Stimulated activated CD4-positive, alpha-beta T cell treated with anti-CD3 and anti-CD28 coated beads, TNF-alpha, amount 100 ng/mL, for 1 hour (primary cell): ENCODE results near the gene MRM2.

Source experiments
- DNase-seq, 3 donors: peaks; one replicate each; pipeline ENCODE4 v3.0.0-alpha.2; 2020; ENCODE audit warnings: low read depth in 3 of 3, low spot score in 1 of 3

Gene MRM2

DNA sequence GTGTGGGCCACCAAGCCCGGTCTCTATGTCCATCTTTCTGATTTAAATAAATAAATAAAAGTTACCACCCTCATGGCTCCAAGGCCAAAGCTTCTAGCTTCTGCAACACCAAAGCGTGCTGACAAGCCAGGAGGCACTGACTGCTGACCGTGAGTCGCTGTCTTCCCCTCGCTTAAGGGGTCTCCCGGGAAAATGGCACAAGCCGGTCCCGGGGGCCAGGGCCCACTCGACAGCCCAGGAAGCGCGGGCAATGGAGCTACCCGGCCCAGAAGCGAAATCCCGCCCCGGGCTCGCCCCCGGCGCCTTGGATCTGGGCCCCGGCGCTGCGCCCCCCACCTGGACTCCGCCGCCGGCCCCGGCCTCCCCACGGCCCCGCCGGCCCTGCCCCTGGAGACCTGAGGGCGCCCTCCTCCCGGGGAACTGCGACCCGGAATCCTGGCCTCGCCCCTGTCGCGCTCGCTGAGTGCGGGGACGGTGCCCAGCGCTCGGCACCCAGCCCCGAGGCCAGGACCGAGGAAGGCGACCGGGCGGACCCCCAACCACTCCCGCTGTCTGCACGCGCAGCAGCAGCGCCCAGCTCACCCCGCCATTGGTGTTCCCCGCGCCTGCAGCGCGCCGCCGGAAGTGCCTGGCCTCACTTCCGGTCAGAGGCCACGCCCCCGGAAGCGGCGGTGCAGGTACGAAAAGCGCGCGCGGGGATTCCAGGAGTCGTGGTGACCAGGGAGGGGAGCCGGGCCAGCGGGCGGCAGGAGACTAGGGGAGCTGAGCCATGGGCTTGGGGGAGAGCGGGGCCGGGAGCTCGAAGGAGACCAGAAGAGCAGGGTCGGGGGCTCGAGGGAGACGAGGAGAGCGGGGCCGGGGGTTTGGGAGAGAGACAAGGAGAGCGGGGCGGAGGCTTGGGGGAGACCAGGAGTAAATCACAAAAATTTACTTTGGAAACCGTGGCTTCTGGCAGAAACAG is at the start of gene MRM2, which contains the start of gene NUDT1:
TSS of gene MRM2 (minus strand) at position 626 of the 961 bp plus-strand sequence. CDS start at position 590, 36 bp downstream.
TSS of gene NUDT1 (plus strand) at position 647 of the 961 bp plus-strand sequence. CDS start 2,349 bp downstream, outside the sequence.
- DNase-seq, result peak; percentile 31 to 68 (median 34)

DNA sequence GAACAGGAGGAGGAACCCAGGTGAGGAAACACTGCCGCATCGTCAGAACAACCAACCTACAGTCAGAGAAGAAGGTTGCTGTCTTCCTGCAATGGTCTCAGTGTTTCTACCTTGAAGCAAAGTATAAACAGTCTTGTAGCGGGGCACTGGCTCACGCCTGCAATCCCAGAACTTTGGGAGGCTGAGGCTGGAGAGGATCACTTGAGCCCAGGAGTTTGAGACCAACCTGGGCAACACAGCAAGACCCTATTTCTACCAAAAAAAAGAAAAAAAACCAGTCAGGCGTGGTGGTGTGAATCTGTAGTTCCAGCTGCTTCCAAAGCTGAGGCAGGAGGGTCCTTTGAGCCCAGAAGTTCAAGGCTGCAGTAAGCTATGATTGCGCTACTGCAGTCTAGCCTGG is 48.9 kb upstream of the MRM2 start:
- no peak for DNase-seq

DNA sequence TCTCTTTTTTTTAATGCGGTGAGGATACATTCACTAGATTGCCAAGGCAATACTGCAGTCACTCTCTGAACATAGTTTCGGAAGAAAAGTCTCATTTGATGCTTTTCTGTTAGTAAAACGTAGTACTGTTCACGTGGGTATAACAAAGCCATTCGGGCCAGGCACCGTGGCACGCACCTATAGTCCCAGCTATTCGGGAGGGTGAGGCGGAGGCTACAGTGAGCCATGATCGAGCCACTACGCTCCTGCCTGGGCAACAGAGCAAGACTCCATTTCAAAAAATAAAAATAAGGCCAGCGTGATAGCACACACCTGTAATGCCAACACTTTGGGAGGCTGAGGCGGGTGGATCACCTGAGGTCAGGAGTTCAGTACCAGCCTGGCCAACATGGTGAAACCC is 47.6 kb upstream of the MRM2 start:
- DNase-seq, result no peak

DNA sequence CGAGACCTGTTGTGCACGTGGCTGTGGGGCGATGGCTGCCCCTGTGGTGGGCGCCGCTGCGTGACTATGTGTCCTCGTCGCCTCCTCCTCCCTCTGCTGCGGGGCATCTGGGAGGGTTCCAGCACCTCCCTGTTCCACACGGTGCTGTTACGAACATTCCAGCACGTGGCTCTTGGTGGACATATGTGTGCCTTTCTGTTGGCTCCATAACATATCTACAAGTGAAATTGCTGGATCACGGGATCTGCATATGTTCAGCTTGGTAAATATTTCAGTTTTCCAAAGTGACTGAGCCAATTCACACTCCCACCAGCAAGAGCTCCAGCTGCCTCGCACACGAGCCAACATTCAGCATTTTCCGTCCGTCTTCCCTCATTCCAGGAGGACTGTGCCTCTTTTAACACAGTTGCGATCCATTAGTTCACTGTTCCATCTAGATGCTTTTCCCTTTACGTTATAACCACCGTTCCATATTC is 47.1 kb upstream of the MRM2 start:
- no peak for DNase-seq

DNA sequence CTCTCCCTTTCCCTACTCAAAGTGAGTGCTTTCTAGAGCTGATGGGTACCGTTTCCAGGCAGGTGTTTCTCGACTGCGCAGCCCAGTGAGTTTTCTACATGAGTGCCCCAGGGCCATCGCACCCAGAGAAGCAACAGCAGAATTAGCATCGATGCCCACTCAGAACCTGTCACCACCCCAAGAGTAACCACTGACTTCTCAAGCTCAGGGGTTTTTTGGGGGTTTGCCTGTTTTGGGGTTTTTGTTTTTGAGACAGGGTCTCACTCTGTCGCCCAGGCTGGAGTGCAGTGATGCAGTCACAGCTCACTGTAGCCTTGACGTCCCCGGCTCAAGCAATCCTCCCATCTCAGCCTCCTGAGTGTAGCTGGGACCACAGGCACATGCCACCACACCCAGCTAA is 46.5 kb upstream of the MRM2 start:
- DNase-seq, result no peak

DNA sequence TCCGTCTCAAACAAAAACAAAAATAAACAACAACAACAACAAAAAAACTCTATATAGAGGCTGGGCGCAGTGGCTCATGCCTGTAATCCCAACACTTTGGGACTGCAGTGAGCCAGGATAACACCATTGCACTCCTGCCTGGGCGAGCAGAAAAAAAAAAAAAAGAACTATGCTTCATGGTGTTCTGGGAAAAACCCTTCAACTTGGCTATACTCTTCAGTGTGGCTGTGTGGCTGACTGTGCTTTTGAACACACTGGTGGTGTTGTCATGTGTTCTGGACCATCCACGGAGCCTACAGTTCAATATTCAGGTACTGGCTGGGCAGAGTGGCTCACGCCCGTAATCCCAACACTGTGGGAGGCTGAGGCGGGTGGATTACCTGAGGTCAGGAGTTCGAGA is 45.7 kb upstream of the MRM2 start:
- DNase-seq, result no peak

DNA sequence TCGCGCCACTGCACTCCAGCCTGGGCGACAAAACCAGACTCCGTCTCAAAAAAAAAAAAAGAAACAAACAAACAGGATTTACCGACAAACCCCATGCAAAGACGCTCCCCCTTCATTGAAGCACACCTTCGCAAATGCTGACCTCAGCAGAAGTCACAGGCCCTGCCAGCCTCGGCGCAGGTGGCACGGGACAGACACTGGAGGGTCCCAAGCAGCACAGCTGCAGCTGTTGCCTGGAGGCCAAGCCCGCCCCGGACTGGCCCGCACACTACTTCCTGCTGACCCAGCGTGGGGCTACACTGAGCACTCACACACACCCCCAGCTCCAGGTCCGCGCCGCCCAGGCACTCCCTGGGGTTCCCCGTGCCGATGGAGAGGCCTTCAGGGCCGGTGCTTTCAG is 41.1 kb upstream of the MRM2 start:
- DNase-seq, result no peak

DNA sequence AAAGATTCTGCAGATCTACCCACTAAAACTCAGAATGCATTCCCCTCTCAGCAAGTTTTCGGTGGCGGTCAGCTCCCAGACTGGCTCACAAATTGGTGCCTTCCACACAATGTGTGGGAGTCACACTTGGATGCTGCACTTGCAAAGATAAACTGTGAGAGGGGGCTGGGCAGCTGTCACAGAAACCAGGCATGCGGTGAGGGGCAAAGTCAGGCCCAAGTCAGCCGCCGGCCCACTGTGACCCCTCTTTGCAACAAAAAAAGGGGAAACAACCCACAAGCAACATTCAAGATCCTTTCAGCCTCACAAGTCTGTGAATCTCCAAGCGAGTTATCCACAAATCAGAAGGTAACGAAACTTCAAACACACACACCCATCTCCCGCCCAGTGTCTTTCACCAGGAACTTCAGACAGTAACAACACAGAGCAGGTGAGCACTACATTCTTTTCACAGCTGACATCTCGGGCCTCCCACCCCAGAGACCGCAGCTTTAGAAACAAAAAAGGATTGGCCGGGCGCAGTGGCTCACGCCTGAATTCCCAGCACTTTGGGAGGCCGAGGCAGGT is 40.3 kb upstream of the MRM2 start:
- no peak for DNase-seq

DNA sequence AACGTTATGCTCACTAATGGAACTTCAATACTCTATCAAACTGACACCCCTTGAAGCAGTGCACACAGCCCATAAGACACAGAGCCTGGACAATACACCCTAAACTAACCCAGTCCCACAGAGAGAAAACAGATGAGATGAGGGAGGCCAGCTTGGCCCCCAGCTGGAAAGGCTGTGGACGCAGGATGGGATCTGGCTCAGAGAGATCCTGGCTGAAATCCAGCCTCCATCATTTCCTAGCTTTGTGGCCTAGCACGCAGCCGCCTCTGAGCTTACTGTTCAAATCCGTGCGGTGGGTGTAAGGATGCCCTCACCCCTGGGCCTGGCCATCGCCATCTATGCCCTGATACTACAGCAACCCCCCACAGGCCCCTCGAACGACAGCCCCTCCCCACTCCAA is 39.5 kb upstream of the MRM2 start:
- DNase-seq, result no peak

DNA sequence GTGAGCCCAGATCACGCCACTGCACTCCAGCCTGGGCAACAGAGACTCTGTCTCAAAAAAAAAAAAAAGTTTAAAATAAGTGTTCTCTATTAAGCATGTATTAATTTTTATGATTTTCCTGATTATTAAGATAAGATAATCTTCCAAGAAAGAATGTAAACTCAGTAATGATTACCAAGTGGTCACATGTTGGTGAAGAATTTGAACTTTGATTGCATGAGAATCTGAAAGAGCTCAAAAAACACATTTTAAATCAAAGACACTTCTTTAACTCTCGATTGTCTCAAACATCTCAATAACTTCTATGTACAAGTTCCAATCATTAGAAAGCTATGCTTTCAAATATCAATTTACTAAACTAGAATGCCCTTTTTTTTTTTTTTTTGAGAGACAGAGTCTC is 38.4 kb upstream of the MRM2 start:
- DNase-seq, result no peak

DNA sequence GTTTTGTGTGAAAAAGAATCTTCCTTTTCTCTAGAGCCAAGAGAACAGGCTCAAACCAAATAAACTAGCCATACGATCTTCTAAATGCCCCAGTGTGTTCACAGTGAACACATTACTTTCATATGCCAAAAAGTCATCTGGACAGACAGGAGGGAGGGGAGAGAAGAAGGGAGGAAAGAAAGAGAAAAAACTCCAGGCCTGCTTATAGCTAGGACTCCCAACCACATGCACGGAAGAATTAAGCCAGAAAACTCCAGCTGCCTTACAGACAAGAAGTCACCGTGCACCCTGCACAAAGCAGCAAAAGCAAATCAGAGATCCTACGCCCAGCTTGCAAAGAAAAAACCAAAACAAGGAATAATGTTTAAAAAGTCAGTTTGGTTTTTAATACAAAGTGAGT is 37.9 kb upstream of the MRM2 start:
- no peak for DNase-seq

DNA sequence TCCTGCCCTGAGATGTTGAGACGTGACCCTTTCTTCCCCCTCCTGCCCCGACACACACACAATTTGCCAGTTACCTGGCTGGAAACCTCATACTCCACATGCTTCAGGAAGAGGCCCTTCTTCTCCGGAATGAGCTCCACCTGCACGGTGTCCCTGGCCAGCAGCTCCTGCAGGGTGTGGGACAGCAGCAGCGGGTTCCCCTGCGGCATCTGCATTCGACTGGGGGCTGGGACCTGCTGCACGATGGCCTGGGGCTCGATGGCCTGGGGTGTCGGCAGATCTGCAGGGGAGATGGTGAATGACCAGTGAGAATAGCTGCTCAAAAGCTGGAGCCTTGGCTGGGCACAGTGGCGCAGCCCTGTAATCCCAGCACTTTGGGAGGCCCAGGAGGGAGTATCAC is 36.0 kb upstream of the MRM2 start:
- no peak for DNase-seq

DNA sequence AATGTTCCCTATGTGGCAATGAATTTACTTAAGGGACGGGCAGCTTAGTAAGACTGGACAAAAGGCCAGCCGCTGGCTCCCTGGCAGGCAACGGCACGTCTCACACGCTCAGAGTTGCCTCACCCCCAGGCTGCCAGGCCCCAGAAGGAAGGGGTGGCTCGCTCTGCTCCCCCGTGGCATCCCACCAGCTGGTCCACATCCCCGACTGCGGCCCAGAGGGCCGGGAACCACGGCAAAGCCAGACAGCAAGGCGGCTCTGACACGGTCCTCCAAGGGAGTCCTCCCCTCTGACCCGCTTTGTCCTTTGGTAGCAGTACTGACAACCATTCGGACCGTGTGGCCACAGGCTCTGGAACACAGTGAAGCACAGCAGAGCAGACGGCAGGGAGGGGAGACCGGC is 34.1 kb upstream of the MRM2 start:
- no peak for DNase-seq

DNA sequence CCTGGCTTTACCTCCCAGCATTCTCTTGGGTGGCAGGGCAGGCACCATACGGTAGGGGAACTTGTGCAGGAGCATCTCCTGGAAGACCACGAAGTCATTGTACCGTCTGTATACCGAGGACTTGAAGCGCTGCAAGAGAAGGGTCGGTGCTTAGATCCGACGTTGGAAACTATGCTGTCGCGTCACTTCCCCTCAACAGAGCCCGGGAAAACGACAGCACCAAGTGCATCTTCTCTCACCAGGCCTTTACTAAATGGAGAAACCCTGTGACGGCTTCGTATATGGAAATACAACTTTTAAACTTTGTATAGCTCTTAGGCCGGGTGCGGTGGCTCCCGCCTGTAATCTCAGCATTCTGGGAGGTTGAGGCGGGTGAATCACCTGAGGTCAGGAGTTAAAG is 33.1 kb upstream of the MRM2 start:
- DNase-seq, result no peak

DNA sequence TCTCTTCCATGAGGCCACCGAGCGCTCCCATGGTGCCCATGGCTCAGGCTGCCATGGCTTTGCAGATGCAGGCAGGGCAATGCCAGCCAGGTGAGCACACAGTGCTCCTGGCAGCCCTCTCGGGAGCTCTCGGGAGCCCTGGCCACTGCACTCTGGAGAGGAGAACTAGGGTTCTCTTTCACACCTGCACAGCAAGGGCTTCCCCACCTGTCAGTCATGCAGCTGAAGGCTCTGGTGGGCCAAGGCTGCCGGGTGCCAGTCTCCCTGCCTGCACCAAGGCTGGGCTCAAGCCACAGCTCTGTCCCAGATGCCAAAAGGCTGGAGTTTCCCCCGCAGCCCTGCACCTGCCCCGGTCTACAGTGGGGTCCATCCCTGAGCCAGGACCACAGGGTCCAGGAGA is 32.7 kb upstream of the MRM2 start:
- DNase-seq, result no peak

DNA sequence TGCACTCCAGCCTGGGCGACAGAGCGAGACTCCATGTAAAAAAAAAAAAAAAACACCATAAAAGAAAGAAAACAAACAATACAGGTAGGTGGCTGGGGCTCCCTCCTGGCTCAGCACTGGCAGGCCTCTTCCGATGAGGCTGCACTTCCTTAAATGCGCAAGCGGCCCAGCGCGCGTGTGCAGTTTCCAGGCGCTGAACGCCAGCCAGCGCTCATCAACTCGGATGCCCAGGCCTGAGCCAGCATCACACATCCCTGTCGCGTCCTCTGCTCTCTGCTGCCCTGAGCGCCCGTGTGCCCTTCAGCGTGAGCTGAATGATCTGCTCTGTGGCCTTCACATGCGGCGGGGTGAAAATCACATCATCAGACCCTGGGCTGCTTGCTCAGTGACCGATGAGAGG is 31.9 kb upstream of the MRM2 start:
- DNase-seq, result no peak

DNA sequence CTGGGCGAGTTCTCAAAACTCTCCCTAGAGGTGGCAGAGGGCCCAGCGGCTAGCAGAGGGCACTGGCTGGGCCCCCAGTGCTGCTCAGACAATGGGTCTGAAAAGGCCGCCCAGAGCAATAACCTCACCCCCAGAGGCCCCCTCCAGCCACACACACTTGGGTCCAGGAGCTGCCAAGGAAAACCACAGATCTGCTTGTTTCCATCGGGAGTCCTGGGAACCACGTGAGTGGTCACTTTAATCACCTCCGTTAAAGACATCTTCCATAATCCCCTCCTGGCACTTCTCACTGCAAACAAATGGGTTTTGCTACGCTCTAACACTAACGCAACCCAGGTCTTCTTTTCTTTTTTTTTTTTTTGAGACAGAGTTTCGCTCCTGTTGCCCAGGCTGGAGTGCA is 30.0 kb upstream of the MRM2 start:
- no peak for DNase-seq

DNA sequence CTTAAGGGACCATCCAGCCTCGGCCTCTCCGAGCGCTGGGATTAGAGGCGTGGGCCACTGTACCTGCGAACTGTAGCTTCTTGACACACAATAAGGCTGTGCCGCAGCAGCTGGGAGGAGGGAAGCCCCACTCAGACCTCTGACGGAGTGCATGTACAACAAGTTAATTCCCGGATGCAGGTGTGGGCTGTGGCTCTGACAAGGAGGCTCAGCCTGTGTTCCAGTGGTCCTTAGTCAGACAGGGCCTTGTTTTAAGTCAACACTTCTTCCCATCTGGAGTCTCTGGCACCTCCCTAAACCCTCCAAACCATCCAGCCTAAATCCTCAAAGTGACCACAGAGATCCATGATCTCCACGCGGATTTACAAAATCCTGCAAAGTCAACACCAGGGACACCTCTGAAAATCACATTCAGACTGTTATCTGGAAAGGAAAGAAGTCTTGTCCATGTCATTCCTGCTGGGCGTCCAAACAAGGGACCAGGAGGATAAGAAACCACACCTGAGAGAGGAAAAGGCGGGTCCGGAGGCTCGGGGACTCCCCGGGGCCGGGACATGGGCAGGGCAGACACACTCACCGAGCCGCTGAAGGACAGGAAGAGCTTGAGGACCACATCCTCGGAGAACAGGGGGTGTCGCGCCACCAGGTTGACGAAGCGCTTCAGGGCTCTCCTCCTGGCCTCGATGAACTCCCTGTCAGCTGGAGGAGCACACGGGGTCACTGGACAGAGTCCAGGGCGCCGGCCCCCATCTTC is 29.4 kb upstream of the MRM2 start:
- DNase-seq, result no peak

DNA sequence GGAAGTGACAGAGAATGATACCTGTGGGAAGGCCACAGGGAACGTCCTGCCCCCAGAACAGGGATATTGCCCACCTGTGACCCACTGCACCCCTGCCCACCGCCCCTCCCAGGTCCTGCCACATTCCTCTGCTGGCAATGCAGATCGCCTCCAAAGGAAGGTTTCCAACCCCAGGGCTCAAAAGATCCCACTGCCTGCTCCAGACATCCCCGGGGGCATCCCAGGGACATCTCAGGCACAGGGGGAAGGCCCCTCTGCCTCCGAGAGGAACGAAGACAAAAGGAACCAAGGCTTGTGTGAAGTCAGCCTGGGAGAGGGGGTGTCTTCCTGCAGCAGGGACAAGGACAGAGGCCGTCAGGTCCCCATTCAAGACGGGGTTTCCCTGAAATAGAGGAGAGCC is 28.5 kb upstream of the MRM2 start:
- no peak for DNase-seq

DNA sequence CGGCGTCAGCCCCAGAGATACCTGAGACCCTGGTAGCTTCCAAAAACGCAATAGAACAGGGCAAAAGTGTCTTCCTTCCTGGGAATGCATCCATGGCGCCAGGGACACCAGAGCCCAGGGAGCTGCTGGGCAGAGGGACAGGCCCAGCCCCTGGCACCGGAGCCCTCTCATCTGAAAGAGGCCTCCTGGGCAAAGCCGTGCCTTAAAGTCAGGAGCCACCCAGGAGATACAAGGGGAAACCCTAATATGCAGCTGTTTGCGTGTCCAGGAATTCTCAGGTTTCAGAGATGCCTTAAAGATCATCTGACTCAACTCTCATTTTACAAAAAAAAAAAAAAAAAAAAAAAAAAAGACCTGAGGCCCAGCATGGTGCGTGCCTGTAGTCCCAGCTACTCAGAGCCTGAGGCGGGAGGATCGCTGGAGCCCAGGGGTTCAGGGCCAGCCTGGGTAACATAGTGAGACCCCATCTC is 28.0 kb upstream of the MRM2 start:
- no peak for DNase-seq
